ENCODE data around the gene PSMC5.

The PSMC5 gene

DNA sequence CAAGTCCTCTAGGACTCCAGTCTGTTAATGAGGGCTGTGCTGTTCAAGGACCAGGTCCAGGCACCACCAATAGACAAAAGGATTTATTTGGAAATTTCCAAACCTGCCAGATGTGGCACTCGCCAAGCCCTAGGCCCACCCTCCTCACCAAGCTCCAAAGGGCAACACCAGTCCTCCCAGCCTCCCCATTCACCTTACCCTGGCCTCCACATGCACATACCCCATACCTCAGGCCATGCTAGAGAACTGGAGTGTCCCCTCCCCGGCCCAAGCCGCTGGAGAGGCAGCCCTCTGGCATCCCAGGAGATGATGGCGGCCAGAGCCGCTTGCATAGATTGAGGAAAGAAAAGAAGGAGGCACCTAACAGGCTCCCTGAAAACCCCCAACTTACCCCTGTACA is 4.8 kb downstream of the PSMC5 start:
- TF ChIP-seq, protein P1, sequence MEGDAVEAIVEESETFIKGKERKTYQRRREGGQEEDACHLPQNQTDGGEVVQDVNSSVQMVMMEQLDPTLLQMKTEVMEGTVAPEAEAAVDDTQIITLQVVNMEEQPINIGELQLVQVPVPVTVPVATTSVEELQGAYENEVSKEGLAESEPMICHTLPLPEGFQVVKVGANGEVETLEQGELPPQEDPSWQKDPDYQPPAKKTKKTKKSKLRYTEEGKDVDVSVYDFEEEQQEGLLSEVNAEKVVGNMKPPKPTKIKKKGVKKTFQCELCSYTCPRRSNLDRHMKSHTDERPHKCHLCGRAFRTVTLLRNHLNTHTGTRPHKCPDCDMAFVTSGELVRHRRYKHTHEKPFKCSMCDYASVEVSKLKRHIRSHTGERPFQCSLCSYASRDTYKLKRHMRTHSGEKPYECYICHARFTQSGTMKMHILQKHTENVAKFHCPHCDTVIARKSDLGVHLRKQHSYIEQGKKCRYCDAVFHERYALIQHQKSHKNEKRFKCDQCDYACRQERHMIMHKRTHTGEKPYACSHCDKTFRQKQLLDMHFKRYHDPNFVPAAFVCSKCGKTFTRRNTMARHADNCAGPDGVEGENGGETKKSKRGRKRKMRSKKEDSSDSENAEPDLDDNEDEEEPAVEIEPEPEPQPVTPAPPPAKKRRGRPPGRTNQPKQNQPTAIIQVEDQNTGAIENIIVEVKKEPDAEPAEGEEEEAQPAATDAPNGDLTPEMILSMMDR (IDR thresholded peaks at IDR 0.05; ENCODE audit: borderline replicate concordance, control extremely low read depth, extremely low read depth, insufficient read depth, missing control alignments) = no peak
- in situ Hi-C loops (cut with MboI; ENCODE audit: low sequenced_read_pairs, unreplicated experiment) = no loop called here
- DNase-seq (ENCODE audit: low spot score) = no peak

DNA sequence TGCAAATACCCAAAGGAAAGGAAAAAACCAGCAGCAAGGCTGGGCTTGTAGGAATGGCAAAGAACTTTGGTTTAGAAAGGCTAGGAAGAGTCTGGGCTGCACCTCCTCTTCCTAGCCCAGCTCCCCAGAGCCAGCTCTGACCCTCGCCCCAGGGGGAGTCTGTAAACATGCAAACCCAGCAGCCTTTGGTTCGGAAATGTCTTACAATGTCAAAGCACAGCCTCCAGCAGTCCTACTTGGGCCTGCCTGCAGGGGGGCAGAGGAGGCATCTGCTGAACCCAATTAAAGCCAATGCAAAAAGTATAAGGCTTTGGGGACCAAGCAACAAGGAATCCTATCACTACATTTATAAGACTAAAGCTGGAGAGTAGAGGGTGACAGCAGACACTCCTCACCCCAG is 5.2 kb downstream of the PSMC5 start:
- in situ Hi-C loops (cut with MboI; ENCODE audit: low sequenced_read_pairs, unreplicated experiment) = no loop called here
- TF ChIP-seq, protein P1 (IDR thresholded peaks at IDR 0.05; ENCODE audit: borderline replicate concordance, control extremely low read depth, extremely low read depth, insufficient read depth, missing control alignments) = no peak
- no peak for DNase-seq (ENCODE audit: low spot score)

DNA sequence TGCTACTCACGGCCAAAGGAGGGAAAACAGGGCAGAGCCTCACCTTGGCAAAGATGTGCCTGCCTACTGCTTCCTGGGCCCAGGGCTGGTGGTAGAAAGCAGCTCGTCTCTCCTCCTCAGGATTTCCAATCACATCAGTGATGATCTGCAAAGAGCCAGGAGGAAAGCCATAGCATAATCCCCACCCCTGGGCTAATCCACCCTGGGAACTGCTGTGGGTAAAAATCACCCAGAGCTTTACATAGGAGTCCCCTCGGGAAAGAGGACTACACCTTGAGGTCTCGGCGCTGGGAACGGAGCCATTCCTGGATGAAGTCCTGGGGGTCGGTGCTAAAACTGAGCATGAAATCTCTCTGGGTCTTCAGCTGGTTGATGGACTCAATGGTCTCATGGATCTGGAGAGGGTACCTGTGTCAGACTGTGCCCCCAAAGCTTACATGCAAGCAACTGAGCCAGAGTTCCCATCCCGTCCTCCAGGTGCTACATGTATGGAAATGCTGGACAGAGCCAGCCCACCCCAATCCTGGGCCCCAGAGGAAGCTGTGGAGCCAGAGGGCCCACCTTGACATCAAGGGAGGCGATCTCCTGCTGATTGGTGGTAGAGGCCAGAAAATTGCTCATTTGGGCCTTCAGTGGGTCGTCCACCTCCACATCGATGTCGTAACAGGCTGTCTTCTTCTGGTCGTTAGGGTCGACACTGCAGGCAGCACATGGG is 6.0 kb downstream of the PSMC5 start:
- in situ Hi-C loops (cut with MboI; ENCODE audit: low sequenced_read_pairs, unreplicated experiment) = no loop called here
- TF ChIP-seq, protein P1 (IDR thresholded peaks at IDR 0.05; ENCODE audit: borderline replicate concordance, control extremely low read depth, extremely low read depth, insufficient read depth, missing control alignments) = no peak
- no peak for DNase-seq (ENCODE audit: low spot score)

DNA sequence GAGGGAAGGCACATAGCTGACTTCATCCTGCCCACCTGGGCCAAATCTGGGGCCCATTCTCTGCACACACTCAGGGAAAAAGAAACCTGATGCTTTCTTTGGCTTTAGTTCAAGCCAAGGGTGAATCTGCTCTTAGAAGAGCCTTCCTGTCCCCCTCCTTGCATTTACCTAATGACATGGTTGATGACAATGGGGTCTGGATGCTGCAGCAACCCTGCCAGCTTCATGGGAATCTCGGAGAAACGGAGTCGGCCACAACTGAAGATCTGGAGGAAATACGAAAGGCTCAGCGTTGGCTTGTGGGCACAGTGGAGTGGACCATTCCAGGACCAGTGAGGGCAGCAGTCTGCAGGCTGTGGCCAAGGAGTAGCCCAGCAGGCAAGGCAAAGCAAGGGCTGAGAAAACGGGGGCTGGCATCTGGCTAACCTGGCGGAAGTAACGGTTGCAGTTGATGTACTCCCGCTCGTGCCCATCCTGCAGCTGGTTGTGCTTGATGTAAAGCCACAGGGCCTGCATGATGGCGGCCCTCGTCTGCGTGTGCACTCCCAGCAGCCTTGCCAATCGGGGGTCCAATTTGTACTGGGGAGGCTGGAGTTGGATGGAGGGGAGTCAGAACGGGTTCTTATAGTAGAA is 6.6 kb downstream of the PSMC5 start:
- TF ChIP-seq, protein P1 (IDR thresholded peaks at IDR 0.05; ENCODE audit: borderline replicate concordance, control extremely low read depth, extremely low read depth, insufficient read depth, missing control alignments) = no peak
- DNase-seq (ENCODE audit: low spot score) = no peak
- in situ Hi-C loops (cut with MboI; ENCODE audit: low sequenced_read_pairs, unreplicated experiment) = no loop called here

DNA sequence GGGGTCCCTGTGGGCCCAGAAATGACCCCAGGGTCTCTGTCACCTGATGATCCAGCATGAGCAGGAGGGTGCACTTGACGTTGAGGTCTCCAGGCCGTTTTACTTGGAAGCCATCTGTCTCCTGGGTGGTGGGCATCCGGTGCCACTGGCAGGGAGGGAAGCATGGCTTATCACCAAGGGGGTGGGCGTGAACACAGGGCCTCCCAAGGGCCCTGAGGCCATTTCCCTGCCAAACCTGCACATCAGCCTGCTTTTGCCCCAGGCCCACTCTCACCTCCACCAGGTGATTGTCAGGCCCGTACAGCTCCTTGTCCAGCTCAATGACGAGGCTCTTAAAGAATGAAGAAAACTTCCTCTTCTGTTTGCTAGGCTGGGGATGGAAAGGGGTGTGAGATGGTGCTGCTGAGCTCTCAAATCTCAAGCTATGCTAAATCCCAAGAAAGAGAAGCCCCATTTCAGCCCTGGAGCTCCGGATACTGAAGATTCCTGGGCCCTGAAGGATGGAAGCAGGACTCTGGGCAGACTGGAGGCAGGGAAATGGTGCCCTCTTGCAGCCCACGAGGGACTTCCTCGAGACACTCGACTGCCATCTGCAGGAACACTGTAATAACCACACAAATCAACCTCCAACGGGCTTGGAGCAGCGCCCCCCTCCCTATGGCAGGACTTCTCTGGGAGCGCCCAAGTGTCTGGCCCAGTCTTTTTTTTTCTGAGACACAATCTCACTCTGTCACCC is 7.4 kb downstream of the PSMC5 start:
- in situ Hi-C loops (cut with MboI; ENCODE audit: low sequenced_read_pairs, unreplicated experiment) = no loop called here
- TF ChIP-seq, protein P1 (IDR thresholded peaks at IDR 0.05; ENCODE audit: borderline replicate concordance, control extremely low read depth, extremely low read depth, insufficient read depth, missing control alignments) = peak; percentile 31
- DNase-seq (ENCODE audit: low spot score) = peak; percentile 75

DNA sequence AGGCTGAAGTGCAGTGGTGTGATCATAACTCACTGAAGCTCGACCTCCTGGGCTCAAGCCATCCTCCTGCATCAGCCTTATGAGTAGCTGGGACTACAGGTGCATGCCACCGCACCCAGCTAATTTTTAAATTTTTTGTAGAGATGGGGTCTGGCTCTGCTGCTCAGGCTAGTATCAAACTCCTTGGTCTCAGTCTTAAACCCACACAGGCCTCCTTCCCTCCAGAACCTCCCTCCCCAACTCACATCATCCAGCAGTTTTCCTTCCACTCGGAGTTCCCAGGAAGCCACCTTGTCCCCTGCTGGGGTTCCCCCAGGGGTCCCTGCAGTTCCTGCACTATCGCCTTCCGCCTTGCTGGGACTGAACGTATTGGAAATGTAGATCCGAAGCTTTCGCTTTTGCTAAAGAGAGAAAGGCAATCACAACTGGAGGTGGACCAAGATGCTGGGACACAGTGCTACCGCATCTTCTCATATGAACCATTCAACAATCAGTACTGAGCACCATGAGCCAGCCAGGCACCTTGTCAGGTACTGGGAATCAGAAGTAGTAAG is 8.0 kb downstream of the PSMC5 start:
- TF ChIP-seq, protein P1 (IDR thresholded peaks at IDR 0.05; ENCODE audit: borderline replicate concordance, control extremely low read depth, extremely low read depth, insufficient read depth, missing control alignments) = no peak
- in situ Hi-C loops (cut with MboI; ENCODE audit: low sequenced_read_pairs, unreplicated experiment) = no loop called here
- DNase-seq (ENCODE audit: low spot score) = no peak
